M059J (cell line): ENCODE measurements around the gene PARP11. TPM values are rescaled to one million over a fixed set of nuclear protein-coding genes. Genes with fewer than 3 reads are reported as not detected.
A peak's percentile ranks its signal among the peaks of the same experiment; 100 is the strongest.
"Not testable (repeated sequence)": the region's sequence is repeated elsewhere in the genome, so short reads cannot be mapped to it uniquely, and the experiment has no call there.

Experiments used
- DNase-seq: peaks from one replicate; pipeline ENCODE4 v3.0.0-alpha.2; 2012; ENCODE audit warnings: low read depth
- total RNA-seq: library from RNA; depleted of rRNA; stranded (reverse); fragments of >200 nt; shearing (Covaris generic); gene quantifications from 2 replicates; pipeline ENCODE4 v1.2.3, GENCODE V29; 2014

The PARP11 gene
- total RNA-seq, 1 experiment from 2014 or later = 3.1 TPM

GRCh38 chr12:3882896-3883564, 9.8 kb upstream of the PARP11 start:
- peak; percentile 15 for DNase-seq

GRCh38 chr12:3882406-3882805, 9.2 kb upstream of the PARP11 start:
- DNase-seq = no peak

GRCh38 chr12:3881281-3881950, 8.2 kb upstream of the PARP11 start:
- no peak for DNase-seq

- DNase-seq = no peak
Observed at GRCh38 chr12:3879846-3880245, 6.6 kb upstream of the PARP11 start.

- DNase-seq = no peak
Observed at GRCh38 chr12:3871356-3871755, 1.8 kb downstream of the PARP11 start.

- DNase-seq = no peak
Observed at GRCh38 chr12:3869865-3870264, 3.3 kb downstream of the PARP11 start.

GRCh38 chr12:3869433-3869832, 3.8 kb downstream of the PARP11 start:
- no peak for DNase-seq

- DNase-seq = no peak
Observed at GRCh38 chr12:3863756-3864155, 9.4 kb downstream of the PARP11 start.

- DNase-seq = no peak
Observed at GRCh38 chr12:3842517-3842916, 30.7 kb downstream of the PARP11 start.

- DNase-seq = no peak
Observed at GRCh38 chr12:3841783-3842182, 31.4 kb downstream of the PARP11 start.

GRCh38 chr12:3840833-3841232, 32.4 kb downstream of the PARP11 start:
- not testable (repeated sequence) for DNase-seq

GRCh38 chr12:3839745-3840144, 33.5 kb downstream of the PARP11 start:
- DNase-seq = not testable (repeated sequence)

- not testable (repeated sequence) for DNase-seq
Observed at GRCh38 chr12:3838701-3839548, 34.3 kb downstream of the PARP11 start.

GRCh38 chr12:3838076-3838475, 35.1 kb downstream of the PARP11 start:
- DNase-seq = no peak

GRCh38 chr12:3837049-3837448, 36.1 kb downstream of the PARP11 start:
- no peak for DNase-seq

GRCh38 chr12:3836641-3837040, 36.6 kb downstream of the PARP11 start:
- no peak for DNase-seq

GRCh38 chr12:3835914-3836313, 37.3 kb downstream of the PARP11 start:
- no peak for DNase-seq

- no peak for DNase-seq
Observed at GRCh38 chr12:3834774-3835173, 38.4 kb downstream of the PARP11 start.

GRCh38 chr12:3833670-3834310, 39.4 kb downstream of the PARP11 start:
- no peak for DNase-seq

- DNase-seq = no peak
Observed at GRCh38 chr12:3832738-3833137, 40.5 kb downstream of the PARP11 start.

- DNase-seq = no peak
Observed at GRCh38 chr12:3828888-3829287, 44.3 kb downstream of the PARP11 start.
